HFFc6 (cell line): Measurements from ENCODE around the gene RNF5. TPM values are rescaled to one million over a fixed set of nuclear protein-coding genes. Genes with fewer than 3 reads are reported as not detected.

ENCODE experiments used
- DNase-seq: peaks from one replicate; pipeline ENCODE4 v3.0.0-alpha.2; 2018
- H3K27ac Mint-ChIP-seq: 2 replicates; pipeline ENCODE4 v1.8.0; 2020; ENCODE audit warnings: mild to moderate bottlenecking, mixed read lengths
- H3K27me3 Mint-ChIP-seq: 2 replicates; pipeline ENCODE4 v1.8.0; 2021; ENCODE audit warnings: mild to moderate bottlenecking, moderate library complexity, mixed read lengths; ENCODE audit not compliant: insufficient read depth
- H3K36me3 Mint-ChIP-seq: 2 replicates; pipeline ENCODE4 v1.8.0; 2021; ENCODE audit warnings: low read depth, mixed read lengths
- H3K4me1 Mint-ChIP-seq: 2 replicates; pipeline ENCODE4 v1.8.0; 2020; ENCODE audit warnings: low read depth, mixed read lengths
- H3K4me3 Mint-ChIP-seq: 2 replicates; pipeline ENCODE4 v1.8.0; 2020; ENCODE audit warnings: mild to moderate bottlenecking, moderate library complexity, mixed read lengths
- H3K9me3 Mint-ChIP-seq: 2 replicates; pipeline ENCODE4 v1.8.0; 2020; ENCODE audit warnings: mild to moderate bottlenecking, mixed read lengths
- CTCF ChIP-seq: fragments of 200-600 bp; sonication (generic); IDR thresholded peaks from 2 replicates; pipeline ENCODE4 v1.5.0; 2021; ENCODE audit warnings: antibody characterized with exemption, mild to moderate bottlenecking
- total RNA-seq, 6 experiments: library from RNA; stranded (reverse); fragmentation: NEBNext Ultra II Directional; extraction: Animal tissue kit (Norgen Biotek cat#: 25700); gene quantifications; 2 replicates in 1 of 6; 3 replicates in 5 of 6; pipeline ENCODE4 v1.2.3, GENCODE V29; 2021

Gene RNF5
- total RNA-seq, 6 experiments from 2014 or later: 30.0 to 37.4 (median 34.7) TPM

GRCh38 chr6:32200711-32201475 is 22.7 kb downstream of the RNF5 start:
- DNase-seq: no peak
- Mint-ChIP-seq H3K36me3 (no peaks in the 10 kb centered on the region), H3K9me3 (no peaks in the 10 kb centered on the region), H3K4me3 (no peak overlapping the region), H3K4me1 (peaks cover 10% of the 10 kb centered on the region), H3K27me3 (peaks cover 16% of the 10 kb centered on the region), H3K27ac (no peak overlapping the region)
- TF ChIP-seq CTCF: no peak

DNA sequence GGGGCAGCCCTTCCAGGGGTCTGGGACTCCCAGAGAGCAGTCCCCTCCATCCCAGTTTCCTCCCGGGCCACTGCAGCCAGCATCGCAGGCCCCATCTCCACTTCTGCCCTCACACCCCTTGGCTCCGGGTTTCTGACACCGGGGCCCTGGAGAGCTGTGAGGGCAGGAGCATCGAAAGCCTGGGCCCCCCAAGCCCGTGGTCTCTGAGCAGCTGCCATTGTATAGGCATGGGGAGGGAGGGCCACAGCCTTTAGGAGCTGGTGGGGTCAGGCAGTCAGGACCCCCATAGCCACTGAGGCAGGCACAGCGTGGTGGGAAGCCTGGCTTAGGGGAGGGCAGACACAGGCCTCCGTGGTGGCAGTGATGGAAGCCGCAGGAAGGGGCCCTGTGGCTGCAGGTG is 24.0 kb downstream of the RNF5 start:
- Mint-ChIP-seq H3K4me3 (no peak overlapping the region), H3K36me3 (no peaks in the 10 kb centered on the region; the same call in 1 of the 2 replicates), H3K9me3 (peaks cover 5% of the 10 kb centered on the region), H3K27ac (no peak overlapping the region), H3K27me3 (peaks cover 16% of the 10 kb centered on the region), H3K4me1 (no peaks in the 10 kb centered on the region)
- no peak for DNase-seq
- no peak for TF ChIP-seq CTCF

- DNase-seq: no peak
- TF ChIP-seq CTCF: no peak
- H3K27me3 Mint-ChIP-seq: peaks cover 17% of the 10 kb centered on the region
- H3K9me3 Mint-ChIP-seq: peaks cover 5% of the 10 kb centered on the region
- H3K4me3 Mint-ChIP-seq: no peak overlapping the region
- H3K4me1 Mint-ChIP-seq: no peaks in the 10 kb centered on the region
- H3K27ac Mint-ChIP-seq: no peak overlapping the region
- H3K36me3 Mint-ChIP-seq: no peaks in the 10 kb centered on the region; the same call in 1 of the 2 replicates
Observed at GRCh38 chr6:32203426-32204267, 25.4 kb downstream of the RNF5 start.

GRCh38 chr6:32204268-32204715 is 26.1 kb downstream of the RNF5 start:
- Mint-ChIP-seq H3K27ac (no peak overlapping the region), H3K36me3 (no peaks in the 10 kb centered on the region; the same call in 1 of the 2 replicates), H3K9me3 (peaks cover 5% of the 10 kb centered on the region), H3K27me3 (peaks cover 21% of the 10 kb centered on the region), H3K4me1 (no peaks in the 10 kb centered on the region), H3K4me3 (no peak overlapping the region)
- TF ChIP-seq CTCF: no peak
- DNase-seq: no peak

DNA sequence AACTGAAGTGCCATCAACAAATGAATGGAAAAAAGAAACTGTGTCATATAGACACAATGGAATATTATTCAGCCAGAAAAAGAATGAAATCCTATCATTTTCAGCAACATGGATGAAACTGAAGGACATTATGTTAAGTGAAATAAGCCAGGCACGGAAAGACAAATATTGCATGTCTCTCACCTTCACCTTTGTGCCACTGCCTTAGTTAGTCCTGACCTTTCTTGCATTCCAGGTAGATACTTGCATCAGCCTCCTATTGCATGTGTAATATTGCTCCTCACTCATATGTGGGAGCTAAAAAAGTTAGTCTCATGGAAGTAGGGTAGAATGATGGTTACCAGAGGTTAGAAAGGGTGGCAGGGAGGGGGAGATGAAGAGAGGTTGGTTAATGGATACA is 30.8 kb downstream of the RNF5 start:
- TF ChIP-seq CTCF: no peak
- no peak for DNase-seq
- no peaks in the 10 kb centered on the region; the same call in 1 of the 2 replicates for H3K36me3 Mint-ChIP-seq
- peaks cover 17% of the 10 kb centered on the region for H3K27me3 Mint-ChIP-seq
- H3K4me1 Mint-ChIP-seq: no peaks in the 10 kb centered on the region
- H3K27ac Mint-ChIP-seq: no peak overlapping the region
- peaks cover 5% of the 10 kb centered on the region for H3K9me3 Mint-ChIP-seq
- no peak overlapping the region for H3K4me3 Mint-ChIP-seq
